Stimulated activated CD4-positive, alpha-beta T cell treated with anti-CD3 and anti-CD28 coated beads, Interleukin-15, amount 100 ng/mL, for 48 hours (primary cell): ENCODE results near the gene ANXA6.

Experiments used
- DNase-seq, 2 donors: peaks; one replicate each; pipeline ENCODE4 v3.0.0-alpha.2; 2020; ENCODE audit warnings: low read depth in 2 of 2

Gene ANXA6

GRCh38 chr5:151153300-151153699 lies 4.3 kb downstream of the ANXA6 start:
- no peak for DNase-seq

- peak; percentile 59 to 70 for DNase-seq
Measured at GRCh38 chr5:151151793-151152192, 5.8 kb downstream of the ANXA6 start.

- DNase-seq, result no peak
Measured at GRCh38 chr5:151151263-151151660, 6.3 kb downstream of the ANXA6 start.

- DNase-seq, result peak; percentile 55 to 61
Measured at GRCh38 chr5:151150471-151151262, 6.9 kb downstream of the ANXA6 start.

- DNase-seq, result no peak
Measured at GRCh38 chr5:151148583-151148982, 9.0 kb downstream of the ANXA6 start.

- DNase-seq, result no peak
Measured at GRCh38 chr5:151147033-151147432, 10.5 kb downstream of the ANXA6 start.

GRCh38 chr5:151146061-151146460 lies 11.5 kb downstream of the ANXA6 start:
- no peak for DNase-seq

GRCh38 chr5:151144922-151145321 lies 12.7 kb downstream of the ANXA6 start:
- no peak for DNase-seq

GRCh38 chr5:151144275-151144674 lies 13.3 kb downstream of the ANXA6 start:
- no peak for DNase-seq

GRCh38 chr5:151143645-151144044 lies 13.9 kb downstream of the ANXA6 start:
- no peak for DNase-seq

GRCh38 chr5:151142933-151143332 lies 14.6 kb downstream of the ANXA6 start:
- DNase-seq, result no peak

GRCh38 chr5:151141535-151141934 lies 16.0 kb downstream of the ANXA6 start:
- peak in 1 of 2 donors; percentile 21 for DNase-seq

GRCh38 chr5:151140686-151141459 lies 16.7 kb downstream of the ANXA6 start:
- DNase-seq, result no peak

- DNase-seq, result no peak
Measured at GRCh38 chr5:151139646-151140045, 17.9 kb downstream of the ANXA6 start.

- DNase-seq, result no peak
Measured at GRCh38 chr5:151139015-151139414, 18.6 kb downstream of the ANXA6 start.

GRCh38 chr5:151138114-151138513 lies 19.5 kb downstream of the ANXA6 start:
- DNase-seq, result no peak

- DNase-seq, result no peak
Measured at GRCh38 chr5:151137067-151137825, 20.3 kb downstream of the ANXA6 start.

GRCh38 chr5:151134228-151134627 lies 23.4 kb downstream of the ANXA6 start:
- DNase-seq, result no peak

GRCh38 chr5:151132963-151133362 lies 24.6 kb downstream of the ANXA6 start:
- no peak for DNase-seq

- no peak for DNase-seq
Measured at GRCh38 chr5:151130922-151131891, 26.4 kb downstream of the ANXA6 start.
